Mesodermal cell (in vitro differentiated cells): ENCODE data around the gene DYSF.

Source experiments
- H3K27ac ChIP-seq: 2 replicates; pipeline ENCODE4 v1.7.0; 2013; ENCODE audit warnings: mild to moderate bottlenecking, low read depth, low read length, moderate library complexity; ENCODE audit not compliant: severe bottlenecking
- H3K36me3 ChIP-seq: 2 replicates; pipeline ENCODE4 v1.7.1; 2013; ENCODE audit warnings: mild to moderate bottlenecking, low read length, moderate library complexity; ENCODE audit not compliant: control insufficient read depth, insufficient read depth
- H3K4me1 ChIP-seq: one replicate; pipeline ENCODE4 v1.7.1; 2013; ENCODE audit warnings: mild to moderate bottlenecking, low read length; ENCODE audit not compliant: insufficient read depth, control insufficient read depth, poor library complexity, severe bottlenecking
- H3K4me3 ChIP-seq: 2 replicates; pipeline ENCODE4 v1.7.0; 2013; ENCODE audit warnings: low read length, control low read depth, mild to moderate bottlenecking; ENCODE audit not compliant: insufficient read depth, poor library complexity, severe bottlenecking; ENCODE audit errors: extremely low read depth
- H3K9me3 ChIP-seq: 2 replicates; pipeline ENCODE4 v1.7.1; 2013; ENCODE audit warnings: mild to moderate bottlenecking, low read length, moderate library complexity; ENCODE audit not compliant: control insufficient read depth
- WGBS, 2 experiments: methylation state at CpG; one replicate each; pipeline ENCODE4 v1.1.5; 2013; ENCODE audit warnings: missing lambda C conversion rate in 2 of 2; ENCODE audit not compliant: insufficient coverage in 2 of 2; 5-methylcytosine and 5-hydroxymethylcytosine counted together

The DYSF gene

DNA sequence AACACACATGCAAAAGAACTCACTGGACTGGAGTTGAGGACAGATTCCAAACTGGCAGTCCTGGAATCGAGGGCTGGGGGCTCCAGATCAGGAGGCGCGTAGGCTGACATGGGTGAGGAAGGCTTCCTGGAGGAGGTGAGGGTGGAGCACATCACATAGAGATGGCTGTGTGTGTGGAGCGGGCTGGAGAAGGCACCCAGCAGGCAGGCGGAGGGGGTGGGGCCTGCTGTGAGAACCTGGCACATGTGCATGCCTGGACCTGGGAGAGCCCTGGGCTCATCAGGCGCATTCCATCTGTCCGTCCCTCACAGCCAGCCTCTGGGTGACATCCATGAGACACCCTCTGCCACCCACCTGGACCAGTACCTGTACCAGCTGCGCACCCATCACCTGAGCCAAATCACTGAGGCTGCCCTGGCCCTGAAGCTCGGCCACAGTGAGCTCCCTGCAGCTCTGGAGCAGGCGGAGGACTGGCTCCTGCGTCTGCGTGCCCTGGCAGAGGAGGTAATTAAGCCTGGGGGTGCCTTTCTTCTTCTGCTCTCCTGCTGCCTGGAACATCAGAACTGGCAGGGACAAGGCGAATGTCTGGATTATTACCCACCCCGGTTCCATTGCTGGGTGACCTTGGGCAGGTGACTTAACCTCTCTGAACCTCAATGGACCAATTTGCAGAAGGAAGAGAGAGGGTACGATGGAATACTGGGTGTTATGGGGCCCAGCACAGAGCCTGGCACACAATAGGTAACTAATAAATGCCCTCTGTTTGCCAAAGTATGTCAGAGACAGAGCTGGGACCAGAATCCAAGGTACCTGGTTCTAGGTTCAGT, 108.3 kb downstream of the DYSF start:
- 92 to 93% methylated on average over 11 to 14 of the region's 15 CpGs for WGBS, 2 experiments
- Histone ChIP-seq H3K9me3 (no peaks in the 10 kb centered on the region), H3K4me1 (peaks cover 8% of the 10 kb centered on the region), H3K27ac (no peak overlapping the region), H3K36me3 (no peaks in the 10 kb centered on the region), H3K4me3 (no peak overlapping the region)

DNA sequence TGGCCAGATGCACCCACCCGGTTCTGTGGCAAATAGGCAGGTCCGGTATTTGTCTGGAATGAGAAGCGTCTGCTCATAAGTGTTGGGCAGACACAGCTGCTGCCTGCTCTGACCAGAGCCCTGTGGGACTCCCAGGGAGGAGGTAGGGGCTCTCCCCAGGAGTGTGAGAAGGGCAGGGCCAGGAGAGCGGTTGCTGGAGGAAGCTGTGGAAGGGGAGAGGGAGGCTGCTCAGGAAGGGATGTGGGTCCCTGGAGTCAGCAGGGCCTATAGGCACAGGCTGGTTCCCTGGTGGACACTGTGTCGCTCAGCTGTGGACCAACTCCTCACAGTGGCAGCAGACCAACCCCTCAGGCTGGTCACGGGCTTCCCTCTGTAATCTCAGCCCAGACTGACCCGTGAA, 109.2 kb downstream of the DYSF start:
- no peak overlapping the region for H3K27ac ChIP-seq
- peaks cover 8% of the 10 kb centered on the region for H3K4me1 ChIP-seq
- no peaks in the 10 kb centered on the region for H3K9me3 ChIP-seq
- H3K36me3 ChIP-seq, result no peaks in the 10 kb centered on the region
- H3K4me3 ChIP-seq, result no peak overlapping the region
- WGBS, 2 experiments, result 80 to 90% methylated on average over 2 to 7 of the region's 7 CpGs

DNA sequence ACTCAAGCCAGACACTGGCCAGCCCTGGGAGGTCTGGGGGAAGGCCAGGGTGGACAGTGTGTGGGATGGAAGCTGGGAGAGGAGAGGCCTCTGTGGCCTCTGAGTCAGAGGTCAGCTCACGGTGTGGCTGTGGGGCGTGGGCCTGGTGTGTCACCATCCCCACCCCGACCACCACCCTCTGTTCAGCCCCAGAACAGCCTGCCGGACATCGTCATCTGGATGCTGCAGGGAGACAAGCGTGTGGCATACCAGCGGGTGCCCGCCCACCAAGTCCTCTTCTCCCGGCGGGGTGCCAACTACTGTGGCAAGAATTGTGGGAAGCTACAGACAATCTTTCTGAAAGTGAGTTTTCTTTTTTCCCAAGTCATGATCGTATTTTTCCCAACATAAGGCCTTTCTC, 110.5 kb downstream of the DYSF start:
- Histone ChIP-seq H3K4me3 (no peak overlapping the region), H3K36me3 (peaks cover 2% of the 10 kb centered on the region), H3K9me3 (no peaks in the 10 kb centered on the region), H3K27ac (no peak overlapping the region), H3K4me1 (peaks cover 3% of the 10 kb centered on the region)
- WGBS, 2 experiments, result 96% methylated on average over 5 to 10 of the region's 11 CpGs

DNA sequence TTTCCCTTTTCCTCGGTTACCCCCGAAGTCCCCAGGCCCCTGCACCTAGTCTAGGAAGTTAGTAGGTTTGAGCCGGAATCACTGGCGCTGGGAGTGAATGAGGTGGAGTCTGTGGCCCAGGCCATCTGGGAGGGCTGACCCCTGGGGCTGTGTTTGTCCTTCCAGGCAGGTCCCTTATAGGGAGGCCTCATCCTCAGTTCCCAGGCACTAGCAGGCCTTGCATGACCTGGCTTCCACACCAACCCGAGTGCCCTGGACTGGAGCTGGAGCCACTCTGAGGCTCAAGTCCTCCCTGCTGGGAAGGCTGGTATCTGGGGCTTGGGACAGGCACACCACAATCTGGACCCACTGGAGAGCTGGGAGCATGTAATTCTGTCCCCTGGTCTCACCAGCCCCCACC, 111.0 kb downstream of the DYSF start:
- no peak overlapping the region for H3K27ac ChIP-seq
- WGBS, 2 experiments, result 93 to 98% methylated on average over 2 to 5 of the region's 5 CpGs
- no peaks in the 10 kb centered on the region for H3K9me3 ChIP-seq
- H3K4me1 ChIP-seq, result peaks cover 3% of the 10 kb centered on the region
- H3K4me3 ChIP-seq, result no peak overlapping the region
- peaks cover 2% of the 10 kb centered on the region for H3K36me3 ChIP-seq

DNA sequence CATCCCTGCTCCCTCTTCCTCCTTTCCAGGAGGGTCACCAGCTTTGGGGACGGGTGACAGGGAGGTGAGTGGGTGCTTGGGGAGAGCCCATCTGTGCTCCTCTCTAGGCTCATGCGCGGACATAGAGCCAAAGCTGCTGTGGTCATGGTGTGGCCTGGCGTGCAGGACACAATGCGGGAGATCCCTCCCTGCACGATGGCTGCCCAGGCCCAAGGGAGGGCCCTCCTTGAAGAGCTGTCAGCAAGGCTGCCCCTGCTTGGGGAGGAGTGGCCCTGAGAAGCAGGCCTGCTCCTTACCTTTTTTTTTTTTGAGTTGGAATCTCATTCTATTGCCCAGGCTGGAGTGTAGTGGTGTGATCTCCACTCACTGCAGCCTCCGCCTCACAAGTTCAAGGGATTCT, 111.4 kb downstream of the DYSF start:
- Histone ChIP-seq H3K9me3 (no peaks in the 10 kb centered on the region), H3K27ac (no peak overlapping the region), H3K36me3 (peaks cover 2% of the 10 kb centered on the region), H3K4me3 (no peak overlapping the region), H3K4me1 (peaks cover 3% of the 10 kb centered on the region)
- WGBS, 2 experiments, result 90 to 98% methylated on average over 6 of the region's 7 CpGs

DNA sequence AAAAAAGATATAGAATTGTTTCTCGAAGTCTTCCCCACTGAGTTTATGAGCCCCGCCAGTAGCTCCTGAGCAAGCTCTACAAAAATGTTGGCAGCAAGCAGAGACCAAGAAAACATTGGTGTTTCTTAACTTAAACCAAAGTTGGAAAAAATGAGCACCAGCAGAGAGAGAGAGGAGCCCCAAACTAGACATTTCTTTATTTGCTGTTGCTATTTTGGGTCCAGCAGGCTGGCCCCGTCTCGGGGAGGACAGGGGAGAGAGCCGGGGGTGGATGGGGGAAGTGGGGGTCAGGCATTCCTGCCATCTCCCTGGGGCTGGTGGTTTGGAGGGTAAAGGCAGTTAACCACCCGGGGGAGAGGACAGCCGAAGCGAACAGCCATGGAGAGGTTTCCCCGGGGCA, 113.0 kb downstream of the DYSF start:
- no peaks in the 10 kb centered on the region for H3K9me3 ChIP-seq
- H3K4me1 ChIP-seq, result peaks cover 3% of the 10 kb centered on the region
- H3K36me3 ChIP-seq, result peaks cover 16% of the 10 kb centered on the region
- H3K4me3 ChIP-seq, result no peak overlapping the region
- WGBS, 2 experiments, result 94 to 95% methylated on average over 6 to 8 of the region's 9 CpGs
- no peak overlapping the region for H3K27ac ChIP-seq

DNA sequence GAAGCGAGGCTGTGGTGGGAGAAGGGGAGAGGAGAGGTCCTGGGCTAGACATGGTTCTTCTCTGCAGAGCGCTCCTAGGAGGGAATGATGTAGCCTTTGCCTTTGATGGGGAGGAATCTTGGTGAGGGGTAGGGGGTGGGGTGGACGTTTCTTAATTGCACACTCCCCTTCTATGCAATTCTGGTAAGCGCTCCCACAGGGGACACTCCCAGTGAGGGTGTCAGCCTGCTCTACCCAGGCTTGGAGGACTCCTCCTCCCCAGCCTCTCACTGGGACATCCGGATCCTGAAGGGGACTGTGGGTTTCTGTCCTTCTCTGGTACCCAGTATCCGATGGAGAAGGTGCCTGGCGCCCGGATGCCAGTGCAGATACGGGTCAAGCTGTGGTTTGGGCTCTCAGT, 114.3 kb downstream of the DYSF start:
- Histone ChIP-seq H3K36me3 (peaks cover 21% of the 10 kb centered on the region), H3K27ac (no peak overlapping the region), H3K4me3 (no peak overlapping the region), H3K9me3 (no peaks in the 10 kb centered on the region), H3K4me1 (peaks cover 3% of the 10 kb centered on the region)
- WGBS, 2 experiments, result 94% methylated on average over 6 to 7 of the region's 9 CpGs

DNA sequence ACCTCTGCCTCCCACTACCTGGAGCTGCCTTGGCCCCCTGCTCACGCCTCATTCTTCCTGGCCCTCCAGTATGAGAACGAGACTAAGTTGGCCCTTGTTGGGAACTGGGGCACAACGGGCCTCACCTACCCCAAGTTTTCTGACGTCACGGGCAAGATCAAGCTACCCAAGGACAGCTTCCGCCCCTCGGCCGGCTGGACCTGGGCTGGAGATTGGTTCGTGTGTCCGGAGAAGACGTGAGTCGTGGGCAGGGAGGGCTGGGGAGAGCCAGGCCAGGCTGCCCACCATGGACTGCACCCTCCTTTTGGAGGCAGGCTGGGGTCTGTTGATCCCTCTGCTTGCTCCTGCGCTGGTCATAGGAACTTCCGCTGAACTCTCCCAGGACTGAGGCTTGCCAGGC, 114.7 kb downstream of the DYSF start:
- Histone ChIP-seq H3K4me3 (no peak overlapping the region), H3K9me3 (no peaks in the 10 kb centered on the region), H3K36me3 (peaks cover 21% of the 10 kb centered on the region), H3K4me1 (peaks cover 3% of the 10 kb centered on the region), H3K27ac (no peak overlapping the region)
- WGBS, 2 experiments, result 87 to 94% methylated on average over 12 to 13 of the region's 14 CpGs

DNA sequence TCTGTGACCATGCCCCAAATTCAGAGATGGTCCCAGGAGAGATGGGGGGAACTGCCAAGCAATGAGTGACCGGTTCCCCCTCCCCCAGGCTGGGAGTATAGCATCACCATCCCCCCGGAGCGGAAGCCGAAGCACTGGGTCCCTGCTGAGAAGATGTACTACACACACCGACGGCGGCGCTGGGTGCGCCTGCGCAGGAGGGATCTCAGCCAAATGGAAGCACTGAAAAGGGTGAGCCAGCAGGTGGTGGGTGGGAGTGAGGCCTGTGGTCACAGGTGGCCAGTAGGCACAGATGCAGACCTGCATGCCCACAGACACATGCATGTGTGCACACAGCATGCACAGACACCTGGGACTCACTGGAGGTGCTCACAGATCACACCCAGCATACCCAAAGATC, 117.2 kb downstream of the DYSF start:
- Histone ChIP-seq H3K4me3 (no peak overlapping the region), H3K27ac (no peak overlapping the region), H3K36me3 (peaks cover 21% of the 10 kb centered on the region), H3K4me1 (no peaks in the 10 kb centered on the region), H3K9me3 (no peaks in the 10 kb centered on the region)
- WGBS, 2 experiments, result 96 to 97% methylated on average over 4 to 10 of the region's 10 CpGs

DNA sequence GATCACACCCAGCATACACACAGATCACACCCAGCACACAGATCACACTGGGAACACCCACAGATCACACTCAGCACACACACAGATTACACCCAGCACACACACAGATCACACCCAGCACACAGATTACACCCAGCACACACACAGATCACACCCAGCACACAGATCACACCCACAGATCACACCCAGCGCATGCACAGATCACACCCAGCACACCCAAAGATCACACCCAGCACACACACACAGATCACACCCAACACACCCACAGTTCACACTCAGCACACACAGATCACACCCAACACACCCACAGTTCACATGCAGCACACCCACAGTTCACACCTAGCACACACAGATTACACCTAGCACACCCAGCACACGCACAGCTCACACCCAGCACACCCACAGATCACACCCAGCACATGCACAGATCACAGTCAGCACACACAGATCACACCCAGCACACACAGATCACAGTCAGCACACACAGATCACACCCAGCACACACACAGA, 117.6 kb downstream of the DYSF start:
- H3K4me3 ChIP-seq, result no peak overlapping the region
- peaks cover 21% of the 10 kb centered on the region for H3K36me3 ChIP-seq
- H3K27ac ChIP-seq, result no peak overlapping the region
- 80 to 95% methylated on average over 1 to 2 of the region's 2 CpGs for WGBS, 2 experiments
- no peaks in the 10 kb centered on the region for H3K9me3 ChIP-seq
- H3K4me1 ChIP-seq, result no peaks in the 10 kb centered on the region

DNA sequence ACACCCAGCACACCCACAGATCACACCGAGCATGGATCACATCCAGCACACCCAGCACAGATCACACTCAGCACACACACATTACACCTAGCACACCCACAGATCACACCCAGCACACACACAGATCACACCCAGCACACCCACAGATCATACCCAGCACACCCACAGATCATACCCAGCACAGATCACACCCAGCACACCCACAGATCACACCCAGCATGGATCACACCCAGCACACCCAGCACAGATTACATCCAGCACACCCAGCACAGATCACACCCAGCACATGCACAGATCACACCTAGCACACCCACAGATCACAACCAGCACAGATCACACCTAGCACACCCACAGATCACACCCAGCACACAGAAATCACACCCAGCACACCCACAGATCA, 118.6 kb downstream of the DYSF start:
- no CpG with 5 or more reads among the region's 1 CpG for WGBS, 2 experiments
- Histone ChIP-seq H3K27ac (no peak overlapping the region), H3K4me3 (no peak overlapping the region), H3K9me3 (no peaks in the 10 kb centered on the region), H3K4me1 (no peaks in the 10 kb centered on the region), H3K36me3 (peaks cover 21% of the 10 kb centered on the region)
